HEK293 (cell line): Measurements from ENCODE around the gene ABCC10.
A peak's percentile ranks its signal among the peaks of the same experiment; 100 is the strongest.
"Not testable (repeated sequence)": the region's sequence is repeated elsewhere in the genome, so short reads cannot be mapped to it uniquely, and the experiment has no call there.

Experiments used
- CTCF ChIA-PET: fragments of 350-600 bp; formaldehyde crosslinking; extraction: SDS; loops from one replicate; lab custom pipeline; 2021; ENCODE audit warnings: antibody characterized with exemption; lab: Yijun Ruan, JAX
- POLR2A ChIA-PET: fragments of 300-600 bp; formaldehyde crosslinking; extraction: SDS; loops from one replicate; lab custom pipeline; 2020; ENCODE audit warnings: antibody characterized with exemption, inconsistent platforms; lab: Yijun Ruan, JAX
- H3K27ac ChIP-seq: fragments of 200-500 bp; sonication (Bioruptor generic); 2 replicates; pipeline ENCODE4 v1.5.1; 2014; ENCODE audit warnings: low read depth, low read length, control low read depth, inconsistent platforms; ENCODE audit errors: extremely low read depth
- H3K36me3 ChIP-seq, 2 experiments: fragments of 200-500 bp in 1 of 2; sonication (Bioruptor generic) in 1 of 2; 1 replicate in 1 of 2; 2 replicates in 1 of 2; pipeline ENCODE4 v1.5.1; 2014 to 2017; ENCODE audit warnings: inconsistent platforms in 2 of 2, low read length in 2 of 2; ENCODE audit not compliant: control insufficient read depth in 2 of 2, insufficient read depth in 1 of 2
- H3K4me1 ChIP-seq: fragments of 200-500 bp; sonication (Bioruptor generic); 2 replicates; pipeline ENCODE4 v1.5.1; 2014; ENCODE audit warnings: mild to moderate bottlenecking, low read length, inconsistent platforms; ENCODE audit not compliant: control insufficient read depth, insufficient read depth
- H3K4me3 ChIP-seq: 2 replicates; pipeline ENCODE4 v1.5.1; 2011; ENCODE audit warnings: low read depth, mild to moderate bottlenecking, control low read depth, low read length, moderate library complexity
- H3K9me3 ChIP-seq: fragments of 200-500 bp; sonication (Bioruptor generic); 2 replicates; pipeline ENCODE4 v1.5.1; 2014; ENCODE audit warnings: low read depth, low read length, inconsistent platforms; ENCODE audit not compliant: control insufficient read depth, insufficient read depth
- ZBTB17 ChIP-seq: fragments of 450-650 bp; formaldehyde crosslinking; IDR thresholded peaks from 2 replicates; pipeline ENCODE4 v1.5.1; 2016; ENCODE audit warnings: missing biosample characterization, missing genetic modification characterization
- ZBTB21 ChIP-seq: fragments of 450-650 bp; formaldehyde crosslinking; IDR thresholded peaks from 2 replicates; pipeline ENCODE4 v1.5.1; 2017; ENCODE audit warnings: missing biosample characterization, missing genetic modification characterization
- ZNF2 ChIP-seq: fragments of 450-650 bp; formaldehyde crosslinking; IDR thresholded peaks from 2 replicates; pipeline ENCODE4 v1.5.1; 2016; ENCODE audit warnings: missing biosample characterization, missing genetic modification characterization
- ZNF510 ChIP-seq: fragments of 450-650 bp; formaldehyde crosslinking; IDR thresholded peaks from 2 replicates; pipeline ENCODE4 v1.5.1; 2018; ENCODE audit warnings: mild to moderate bottlenecking, missing genetic modification characterization, missing biosample characterization; ENCODE audit not compliant: insufficient replicate concordance
- ZNF600 ChIP-seq: fragments of 450-650 bp; formaldehyde crosslinking; IDR thresholded peaks from 2 replicates; pipeline ENCODE4 v1.5.1; 2016; ENCODE audit warnings: missing biosample characterization, missing genetic modification characterization
- ZNF621 ChIP-seq: fragments of 450-650 bp; formaldehyde crosslinking; IDR thresholded peaks from 2 replicates; pipeline ENCODE4 v1.5.1; 2017; ENCODE audit warnings: missing biosample characterization, missing genetic modification characterization
- ZNF623 ChIP-seq: fragments of 450-650 bp; formaldehyde crosslinking; IDR thresholded peaks from 2 replicates; pipeline ENCODE4 v1.5.1; 2016; ENCODE audit warnings: missing biosample characterization, missing genetic modification characterization
- ZNF677 ChIP-seq: fragments of 450-650 bp; IDR thresholded peaks from 2 replicates; pipeline ENCODE4 v1.5.0; 2018; ENCODE audit warnings: missing biosample characterization, mild to moderate bottlenecking, missing genetic modification characterization, moderate library complexity
- ZNF830 ChIP-seq: fragments of 450-650 bp; IDR thresholded peaks from 2 replicates; pipeline ENCODE4 v1.5.0; 2018; ENCODE audit warnings: missing biosample characterization, missing genetic modification characterization, low read depth, mild to moderate bottlenecking, moderate library complexity
- TF ChIP-seq, protein P1 (sequence below): fragments of 450-650 bp; formaldehyde crosslinking; IDR thresholded peaks from 2 replicates; pipeline ENCODE4 v1.5.1; 2016; ENCODE audit warnings: missing biosample characterization, missing genetic modification characterization
- TF ChIP-seq, protein P2 (sequence below): fragments of 450-650 bp; formaldehyde crosslinking; IDR thresholded peaks from 2 replicates; pipeline ENCODE4 v1.5.1; 2016; ENCODE audit warnings: missing biosample characterization, missing genetic modification characterization
- TF ChIP-seq, protein P3 (sequence below): fragments of 450-650 bp; formaldehyde crosslinking; IDR thresholded peaks from 2 replicates; pipeline ENCODE4 v1.5.1; 2016; ENCODE audit warnings: missing biosample characterization, missing genetic modification characterization

Gene ABCC10

DNA sequence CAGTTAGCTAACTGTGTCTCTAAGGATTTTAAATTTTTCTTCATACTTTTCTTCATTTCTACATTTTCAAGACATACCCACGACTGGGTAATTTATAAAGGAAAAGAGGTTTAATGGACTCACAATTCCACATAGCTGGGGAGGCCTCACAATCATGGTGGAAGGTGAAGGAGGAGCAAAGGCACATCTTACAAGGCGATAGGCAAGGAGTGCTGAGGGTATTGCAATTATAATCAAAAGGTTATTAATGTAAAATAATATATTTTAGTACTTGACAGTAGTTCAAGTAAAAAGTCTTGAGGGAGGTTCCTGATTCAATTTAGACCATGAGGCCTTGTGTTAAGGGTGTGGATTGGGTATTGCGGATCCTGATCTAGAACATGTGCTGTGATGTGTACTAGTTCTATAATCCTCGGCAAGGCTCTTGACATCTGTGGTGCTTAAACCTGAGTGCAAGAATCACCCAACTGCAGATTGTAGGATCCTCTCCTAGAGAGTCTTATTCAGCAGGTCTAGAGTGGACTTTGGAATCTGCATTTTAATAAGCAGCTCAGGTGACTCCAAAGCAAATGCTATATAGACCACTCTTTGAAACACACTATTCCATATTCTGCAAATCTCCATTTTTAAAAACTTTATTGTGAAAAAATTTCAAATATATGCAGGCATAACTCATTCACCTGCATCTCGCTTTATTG, 7.2 kb upstream of the ABCC10 start:
- Histone ChIP-seq H3K36me3 (no peaks in the 10 kb centered on the region), H3K4me1 (no peaks in the 10 kb centered on the region), H3K27ac (no peak overlapping the region), H3K4me3 (no peak overlapping the region), H3K9me3 (no peaks in the 10 kb centered on the region)
- ChIA-PET CTCF (no interaction called here), POLR2A (no interaction called here)
- no peak for TF ChIP-seq ZNF510

DNA sequence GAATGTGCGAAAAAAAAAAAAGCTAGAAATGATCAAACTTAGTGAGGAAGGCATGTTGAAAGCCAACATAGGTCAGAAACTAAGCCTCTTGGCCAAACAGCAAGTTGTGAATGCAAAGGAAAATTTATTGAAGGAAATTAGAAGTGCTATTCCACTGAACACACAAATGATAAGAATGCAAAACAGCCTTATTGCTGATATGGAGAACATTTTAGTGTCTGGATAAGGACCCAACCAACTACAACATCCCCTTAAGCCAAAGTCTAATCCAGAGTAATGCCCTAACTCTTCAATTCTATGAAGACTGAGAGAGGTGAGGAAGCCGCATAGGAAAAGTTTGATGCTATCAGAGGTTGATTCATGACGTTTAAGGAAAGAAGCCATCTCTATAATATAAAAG, 5.5 kb upstream of the ABCC10 start:
- Histone ChIP-seq H3K27ac (no peak overlapping the region), H3K9me3 (no peaks in the 10 kb centered on the region)
- TF ChIP-seq ZBTB17 (tag by site-specific recombination) (0 out of 2 replicates have a peak, but pooled peaks have one; percentile 27), ZNF621 (tag by site-specific recombination) (no peak)
- TF ChIP-seq, all 188 proteins: peak for 1
- Histone ChIP-seq H3K4me1 (no peaks in the 10 kb centered on the region), H3K4me3 (no peak overlapping the region), H3K36me3 (no peaks in the 10 kb centered on the region)
- ChIA-PET CTCF (interaction anchor here (0.6 to 0.7 kb wide), 2 partner anchors 59 to 120 kb away, joined by 3 read pairs; no protein-coding TSS in a partner anchor), POLR2A (interaction anchor here (0.6 kb wide), 1 partner anchor 198 kb away, joined by 3 read pairs; no protein-coding TSS in a partner anchor)

DNA sequence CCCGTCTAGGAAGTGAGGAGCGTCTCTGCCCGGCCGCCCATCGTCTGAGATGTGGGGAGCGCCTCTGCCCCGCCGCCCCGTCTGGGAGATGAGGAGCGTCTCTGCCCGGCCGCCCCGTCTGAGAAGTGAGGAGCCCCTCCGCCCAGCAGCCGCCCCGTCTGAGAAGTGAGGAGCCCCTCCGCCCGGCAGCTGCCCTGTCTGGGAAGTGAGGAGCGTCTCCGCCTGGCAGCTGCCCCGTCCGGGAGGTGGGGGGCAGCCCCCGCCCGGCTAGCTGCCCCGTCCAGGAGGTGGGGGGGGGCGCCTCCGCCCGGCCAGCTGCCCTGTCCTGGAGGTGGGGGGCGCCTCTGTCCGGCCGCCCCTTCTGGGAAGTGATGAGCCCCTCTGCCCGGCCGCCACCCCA, 2.3 kb upstream of the ABCC10 start:
- H3K27ac ChIP-seq, H3K9me3 ChIP-seq, H3K4me3 ChIP-seq, CTCF ChIA-PET, H3K36me3 ChIP-seq, H3K4me1 ChIP-seq: not testable (repeated sequence)
- POLR2A ChIA-PET: interaction anchor here (1.2 kb wide), 1 partner anchor 174 kb away, joined by 3 read pairs; no protein-coding TSS in a partner anchor

DNA sequence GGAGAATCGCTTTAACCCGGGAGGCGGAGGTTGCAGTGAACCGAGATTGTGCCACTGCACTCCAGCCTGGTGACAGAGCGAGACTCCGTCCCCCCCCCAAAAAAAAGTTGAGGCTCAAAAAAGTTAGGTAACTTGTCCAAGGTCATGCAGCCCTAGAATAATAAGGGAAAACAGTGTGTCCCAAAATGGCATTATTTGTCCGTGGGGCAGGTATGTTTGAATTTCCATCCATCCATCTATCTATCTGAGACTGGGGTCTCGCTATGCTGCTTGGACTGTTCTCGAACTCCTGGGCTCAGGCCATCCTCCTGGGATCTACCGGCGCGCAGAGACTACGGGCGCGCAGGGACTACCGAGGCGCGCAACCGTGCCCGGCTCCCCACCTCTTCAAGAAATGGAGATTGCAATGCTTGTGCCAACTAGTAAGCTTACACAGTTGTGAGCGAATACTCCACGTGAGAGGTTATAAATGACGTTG, 374 bp upstream of the ABCC10 start:
- POLR2A ChIA-PET: interaction anchor here (0.8 to 2.6 kb wide), 15 partner anchors 9 to 106 kb away, joined by 3 to 28 read pairs (median 3); partner anchors contain the start of genes LRRC73, POLR1C, TJAP1 and YIPF3
- Histone ChIP-seq H3K4me3 (peak overlapping the region; percentile 92), H3K4me1 (peaks cover 7% of the 10 kb centered on the region; the same call in 1 of the 2 replicates), H3K9me3 (no peaks in the 10 kb centered on the region), H3K27ac (peak overlapping the region; percentile 84), H3K36me3 (peaks cover 2 to 7% of the 10 kb centered on the region in 2 experiments; a peak in 2 of 3 replicates)
- TF ChIP-seq, protein P1, sequence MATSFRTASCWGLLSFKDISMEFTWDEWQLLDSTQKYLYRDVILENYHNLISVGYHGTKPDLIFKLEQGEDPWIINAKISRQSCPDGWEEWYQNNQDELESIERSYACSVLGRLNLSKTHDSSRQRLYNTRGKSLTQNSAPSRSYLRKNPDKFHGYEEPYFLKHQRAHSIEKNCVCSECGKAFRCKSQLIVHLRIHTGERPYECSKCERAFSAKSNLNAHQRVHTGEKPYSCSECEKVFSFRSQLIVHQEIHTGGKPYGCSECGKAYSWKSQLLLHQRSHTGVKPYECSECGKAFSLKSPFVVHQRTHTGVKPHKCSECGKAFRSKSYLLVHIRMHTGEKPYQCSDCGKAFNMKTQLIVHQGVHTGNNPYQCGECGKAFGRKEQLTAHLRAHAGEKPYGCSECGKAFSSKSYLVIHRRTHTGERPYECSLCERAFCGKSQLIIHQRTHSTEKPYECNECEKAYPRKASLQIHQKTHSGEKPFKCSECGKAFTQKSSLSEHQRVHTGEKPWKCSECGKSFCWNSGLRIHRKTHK (tag by site-specific recombination): no peak
- peak; percentile 43; the same call in 1 of the 2 replicates for TF ChIP-seq ZNF600
- 0 out of 2 replicates have a peak, but pooled peaks have one; percentile 5 for TF ChIP-seq ZNF623
- TF ChIP-seq, protein P2, sequence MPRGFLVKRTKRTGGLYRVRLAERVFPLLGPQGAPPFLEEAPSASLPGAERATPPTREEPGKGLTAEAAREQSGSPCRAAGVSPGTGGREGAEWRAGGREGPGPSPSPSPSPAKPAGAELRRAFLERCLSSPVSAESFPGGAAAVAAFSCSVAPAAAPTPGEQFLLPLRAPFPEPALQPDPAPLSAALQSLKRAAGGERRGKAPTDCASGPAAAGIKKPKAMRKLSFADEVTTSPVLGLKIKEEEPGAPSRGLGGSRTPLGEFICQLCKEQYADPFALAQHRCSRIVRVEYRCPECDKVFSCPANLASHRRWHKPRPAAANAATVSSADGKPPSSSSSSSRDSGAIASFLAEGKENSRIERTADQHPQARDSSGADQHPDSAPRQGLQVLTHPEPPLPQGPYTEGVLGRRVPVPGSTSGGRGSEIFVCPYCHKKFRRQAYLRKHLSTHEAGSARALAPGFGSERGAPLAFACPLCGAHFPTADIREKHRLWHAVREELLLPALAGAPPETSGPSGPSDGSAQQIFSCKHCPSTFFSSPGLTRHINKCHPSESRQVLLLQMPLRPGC (tag by site-specific recombination): 0 out of 2 replicates have a peak, but pooled peaks have one; percentile 20
- TF ChIP-seq ZNF830 (tag by site-specific recombination): no peak
- TF ChIP-seq, protein P3, sequence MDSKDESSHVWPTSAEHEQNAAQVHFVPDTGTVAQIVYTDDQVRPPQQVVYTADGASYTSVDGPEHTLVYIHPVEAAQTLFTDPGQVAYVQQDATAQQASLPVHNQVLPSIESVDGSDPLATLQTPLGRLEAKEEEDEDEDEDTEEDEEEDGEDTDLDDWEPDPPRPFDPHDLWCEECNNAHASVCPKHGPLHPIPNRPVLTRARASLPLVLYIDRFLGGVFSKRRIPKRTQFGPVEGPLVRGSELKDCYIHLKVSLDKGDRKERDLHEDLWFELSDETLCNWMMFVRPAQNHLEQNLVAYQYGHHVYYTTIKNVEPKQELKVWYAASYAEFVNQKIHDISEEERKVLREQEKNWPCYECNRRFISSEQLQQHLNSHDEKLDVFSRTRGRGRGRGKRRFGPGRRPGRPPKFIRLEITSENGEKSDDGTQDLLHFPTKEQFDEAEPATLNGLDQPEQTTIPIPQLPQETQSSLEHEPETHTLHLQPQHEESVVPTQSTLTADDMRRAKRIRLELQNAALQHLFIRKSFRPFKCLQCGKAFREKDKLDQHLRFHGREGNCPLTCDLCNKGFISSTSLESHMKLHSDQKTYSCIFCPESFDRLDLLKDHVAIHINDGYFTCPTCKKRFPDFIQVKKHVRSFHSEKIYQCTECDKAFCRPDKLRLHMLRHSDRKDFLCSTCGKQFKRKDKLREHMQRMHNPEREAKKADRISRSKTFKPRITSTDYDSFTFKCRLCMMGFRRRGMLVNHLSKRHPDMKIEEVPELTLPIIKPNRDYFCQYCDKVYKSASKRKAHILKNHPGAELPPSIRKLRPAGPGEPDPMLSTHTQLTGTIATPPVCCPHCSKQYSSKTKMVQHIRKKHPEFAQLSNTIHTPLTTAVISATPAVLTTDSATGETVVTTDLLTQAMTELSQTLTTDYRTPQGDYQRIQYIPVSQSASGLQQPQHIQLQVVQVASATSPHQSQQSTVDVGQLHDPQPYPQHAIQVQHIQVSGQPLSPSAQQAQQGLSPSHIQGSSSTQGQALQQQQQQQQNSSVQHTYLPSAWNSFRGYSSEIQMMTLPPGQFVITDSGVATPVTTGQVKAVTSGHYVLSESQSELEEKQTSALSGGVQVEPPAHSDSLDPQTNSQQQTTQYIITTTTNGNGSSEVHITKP (tag by site-specific recombination): no peak
- TF ChIP-seq ZNF2 (tag by site-specific recombination): peak; percentile 69; the same call in 1 of the 2 replicates
- no peak for TF ChIP-seq ZNF677 (tag by site-specific recombination)
- TF ChIP-seq ZBTB21: peak; percentile 90; the same call in 1 of the 2 replicates
- CTCF ChIA-PET: interaction anchor here (0.6 to 1.9 kb wide), 9 partner anchors 9 to 165 kb away, joined by 3 to 7 read pairs (median 4); no protein-coding TSS in a partner anchor
